AG09319 (cell line): ENCODE measurements around the gene SCFD1.

Source experiments
- DNase-seq: peaks from one replicate; pipeline ENCODE4 v3.0.0-alpha.2; 2010; ENCODE audit warnings: low read depth; ENCODE audit errors: extremely low read depth
- TF ChIP-seq, protein P1 (sequence below): IDR thresholded peaks from 2 replicates; pipeline ENCODE4 v1.5.1; 2011; ENCODE audit warnings: low read depth, mild to moderate bottlenecking, inconsistent platforms, low read length, moderate library complexity

SCFD1 gene

DNA sequence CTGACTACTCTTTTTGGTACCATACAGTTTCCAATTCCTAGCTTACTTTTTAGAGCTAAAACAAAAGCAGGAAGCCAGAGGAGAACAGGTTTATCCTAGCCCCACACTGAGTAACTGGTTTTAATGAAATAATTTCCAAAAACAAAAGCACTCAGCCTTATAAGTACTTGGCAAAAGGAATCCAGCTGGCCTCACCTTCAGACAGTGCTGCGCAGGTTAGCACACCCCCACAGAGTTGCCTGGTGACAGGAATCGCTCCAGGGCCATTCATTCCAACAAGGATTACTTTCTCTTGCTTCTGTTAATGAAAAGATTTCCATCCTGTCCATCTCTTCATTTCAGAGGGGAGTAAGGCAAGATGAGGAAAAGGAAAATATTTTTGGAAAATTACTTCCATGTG, 84.6 kb downstream of the SCFD1 start:
- DNase-seq: no peak
- TF ChIP-seq, protein P1, sequence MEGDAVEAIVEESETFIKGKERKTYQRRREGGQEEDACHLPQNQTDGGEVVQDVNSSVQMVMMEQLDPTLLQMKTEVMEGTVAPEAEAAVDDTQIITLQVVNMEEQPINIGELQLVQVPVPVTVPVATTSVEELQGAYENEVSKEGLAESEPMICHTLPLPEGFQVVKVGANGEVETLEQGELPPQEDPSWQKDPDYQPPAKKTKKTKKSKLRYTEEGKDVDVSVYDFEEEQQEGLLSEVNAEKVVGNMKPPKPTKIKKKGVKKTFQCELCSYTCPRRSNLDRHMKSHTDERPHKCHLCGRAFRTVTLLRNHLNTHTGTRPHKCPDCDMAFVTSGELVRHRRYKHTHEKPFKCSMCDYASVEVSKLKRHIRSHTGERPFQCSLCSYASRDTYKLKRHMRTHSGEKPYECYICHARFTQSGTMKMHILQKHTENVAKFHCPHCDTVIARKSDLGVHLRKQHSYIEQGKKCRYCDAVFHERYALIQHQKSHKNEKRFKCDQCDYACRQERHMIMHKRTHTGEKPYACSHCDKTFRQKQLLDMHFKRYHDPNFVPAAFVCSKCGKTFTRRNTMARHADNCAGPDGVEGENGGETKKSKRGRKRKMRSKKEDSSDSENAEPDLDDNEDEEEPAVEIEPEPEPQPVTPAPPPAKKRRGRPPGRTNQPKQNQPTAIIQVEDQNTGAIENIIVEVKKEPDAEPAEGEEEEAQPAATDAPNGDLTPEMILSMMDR: no peak

DNA sequence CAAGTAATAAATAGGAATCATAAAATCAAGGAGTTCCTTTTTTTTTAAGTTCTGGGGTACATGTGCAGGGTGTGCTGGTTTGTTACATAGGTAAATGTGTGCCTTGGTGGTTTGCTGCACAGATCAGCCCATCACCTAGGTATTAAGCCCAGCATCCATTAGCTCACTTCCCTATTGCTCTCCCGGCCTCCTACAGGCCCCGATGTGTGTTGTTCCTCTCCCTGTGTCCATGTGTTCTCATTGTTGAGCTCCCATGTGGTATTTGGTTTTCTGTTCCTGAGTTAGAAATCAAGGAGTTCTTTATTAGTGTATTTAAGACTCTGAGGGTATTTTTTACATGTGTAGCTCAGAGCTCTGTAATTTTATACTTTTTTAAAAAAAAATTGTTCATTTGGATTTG, 86.0 kb downstream of the SCFD1 start:
- DNase-seq: no peak
- TF ChIP-seq, protein P1: no peak

DNA sequence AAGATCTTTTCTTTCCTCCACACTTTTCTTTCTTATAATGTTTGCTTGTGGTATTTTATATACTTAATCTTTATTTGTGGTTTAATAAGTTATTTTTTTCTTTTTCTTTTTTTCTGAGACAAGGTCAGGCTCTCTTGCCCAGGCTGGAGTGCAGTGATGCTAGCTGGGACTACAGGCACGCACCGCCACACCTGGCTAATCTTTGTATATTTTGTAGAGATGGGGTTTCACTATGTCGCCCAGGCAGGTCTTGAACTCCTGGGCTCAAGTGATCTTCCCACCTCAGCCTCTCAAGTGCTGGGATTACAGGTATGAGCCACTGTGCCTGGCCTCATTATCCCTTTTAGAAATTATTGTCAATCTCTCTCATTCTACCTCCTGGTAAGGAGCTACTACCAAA, 87.1 kb downstream of the SCFD1 start:
- no peak for DNase-seq
- TF ChIP-seq, protein P1: no peak

DNA sequence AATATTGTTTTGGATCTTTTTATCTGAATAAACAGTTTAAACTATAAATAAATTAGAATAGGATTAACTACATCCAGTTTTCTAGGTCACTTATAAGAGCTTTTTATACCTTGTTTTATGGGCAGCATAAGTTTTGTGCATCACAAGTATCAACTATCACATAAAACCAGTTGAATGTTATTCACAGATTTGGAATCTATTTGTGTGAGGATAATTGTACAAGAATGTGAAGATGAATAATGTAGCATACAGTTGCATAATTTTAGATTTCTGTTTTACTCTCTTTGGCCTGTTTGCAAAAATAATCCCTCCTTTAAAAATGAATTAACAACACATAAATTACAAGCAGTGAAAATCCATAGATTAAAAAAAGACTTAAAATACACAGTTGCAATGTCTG, 88.8 kb downstream of the SCFD1 start:
- no peak for DNase-seq
- TF ChIP-seq, protein P1: no peak

DNA sequence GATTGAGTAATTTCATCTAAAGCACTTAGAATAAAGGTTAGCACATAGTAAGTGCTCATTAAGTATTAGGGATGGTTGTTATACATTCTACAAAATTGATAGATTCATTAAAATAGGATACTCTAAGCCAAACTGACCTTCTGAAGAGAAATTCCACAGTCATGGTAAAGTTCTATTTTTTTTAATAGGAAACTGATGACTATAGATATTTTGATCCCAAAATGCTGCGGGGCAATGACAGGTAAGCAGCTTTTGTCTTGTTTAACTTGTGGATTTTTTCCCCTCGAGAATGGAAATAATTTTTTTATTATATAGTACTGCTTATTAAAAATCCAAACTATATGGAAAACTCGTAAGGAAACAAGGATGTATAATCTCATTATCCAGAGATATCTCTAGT, 97.0 kb downstream of the SCFD1 start:
- TF ChIP-seq, protein P1: no peak
- no peak for DNase-seq

DNA sequence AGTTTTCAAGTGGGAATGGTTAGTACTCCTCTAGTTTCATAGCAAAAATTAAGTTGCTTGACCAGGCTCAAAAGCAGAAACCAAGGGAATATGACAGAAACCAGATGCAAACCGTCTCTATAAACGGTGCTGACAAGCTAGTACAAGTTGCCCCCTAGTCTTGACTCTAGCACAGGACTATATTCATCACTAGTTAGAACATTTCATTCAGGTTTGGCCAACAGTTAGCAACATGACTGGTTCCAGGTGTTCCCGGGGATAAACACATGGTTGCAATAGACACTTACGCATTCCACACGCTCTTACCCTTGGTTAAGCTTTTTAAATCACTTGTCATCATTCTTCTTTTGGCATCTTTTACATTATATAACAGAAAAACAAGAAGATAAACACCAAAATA, 103.6 kb downstream of the SCFD1 start:
- DNase-seq: no peak
- TF ChIP-seq, protein P1: no peak

DNA sequence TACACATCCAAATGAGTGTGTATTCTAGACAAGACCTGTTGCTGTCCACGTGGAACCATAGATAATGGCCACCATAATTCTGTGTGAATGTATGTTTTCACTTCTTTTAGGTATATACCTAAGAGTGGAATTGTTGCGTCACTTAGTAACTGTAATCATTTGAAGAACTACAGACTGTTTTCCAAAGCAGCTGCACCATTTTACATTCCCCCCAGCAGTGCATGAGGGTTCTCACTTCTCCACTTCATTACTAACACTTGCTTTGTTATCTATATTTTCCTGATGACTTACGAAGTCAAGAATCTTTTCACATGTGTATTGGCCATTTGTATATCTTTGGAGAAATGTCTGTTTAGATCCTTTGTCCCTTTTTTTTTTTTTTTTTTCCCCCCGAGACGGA, 106.4 kb downstream of the SCFD1 start:
- TF ChIP-seq, protein P1: no peak
- no peak for DNase-seq

DNA sequence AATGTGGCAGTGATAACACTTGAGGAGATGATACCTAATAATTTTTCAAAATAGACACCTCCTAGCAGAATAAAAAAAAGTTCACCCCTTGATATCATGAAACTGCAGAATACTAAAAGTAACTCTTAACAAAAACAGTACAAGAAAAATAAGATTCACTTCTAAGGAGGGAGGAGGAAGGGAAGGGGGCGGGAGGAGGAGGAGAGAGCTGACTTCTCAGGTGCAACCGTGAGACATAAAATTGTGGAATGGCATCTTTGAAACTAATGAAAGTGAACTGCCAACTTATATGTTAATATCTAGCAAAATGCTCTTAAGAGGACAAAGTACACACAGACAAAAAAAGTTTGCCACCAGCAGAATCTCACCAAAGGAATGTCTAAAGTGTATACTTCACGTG, 115.8 kb downstream of the SCFD1 start:
- no peak for DNase-seq
- TF ChIP-seq, protein P1: no peak
